Activated CD8-positive, alpha-beta memory T cell treated with anti-CD3 and anti-CD28 coated beads for 48 hours (primary cell): ENCODE results near the gene ACOX1.
"Not testable (repeated sequence)": the region's sequence is repeated elsewhere in the genome, so short reads cannot be mapped to it uniquely, and the experiment has no call there.

Experiments
- DNase-seq, 3 experiments: peaks; one replicate each; pipeline ENCODE4 v3.0.0-alpha.2; 2020; ENCODE audit warnings: low read depth in 2 of 3, low spot score in 2 of 3

The ACOX1 gene

GRCh38 chr17:75981019-75981615, 2.2 kb upstream of the ACOX1 start:
- DNase-seq: no peak

GRCh38 chr17:75980188-75981018, 1.4 kb upstream of the ACOX1 start:
- DNase-seq: no peak

- peak in 1 of 3 experiments; percentile 11 for DNase-seq
These were observed 780 bp upstream of the ACOX1 start for GRCh38 chr17:75979705-75980187.

- no peak for DNase-seq
These were observed 2.7 kb downstream of the ACOX1 start for GRCh38 chr17:75976175-75976848.

GRCh38 chr17:75975757-75976174, 3.2 kb downstream of the ACOX1 start:
- no peak for DNase-seq

GRCh38 chr17:75975187-75975586, 3.8 kb downstream of the ACOX1 start:
- not testable (repeated sequence) for DNase-seq

GRCh38 chr17:75970626-75971025, 8.3 kb downstream of the ACOX1 start:
- no peak for DNase-seq

- DNase-seq: no peak
These were observed 8.9 kb downstream of the ACOX1 start for GRCh38 chr17:75970011-75970523.

- DNase-seq: not testable (repeated sequence)
These were observed 9.9 kb downstream of the ACOX1 start for GRCh38 chr17:75969044-75969443.

- DNase-seq: no peak
These were observed 13.5 kb downstream of the ACOX1 start for GRCh38 chr17:75965468-75965867.

- DNase-seq: no peak
These were observed 19.0 kb downstream of the ACOX1 start for GRCh38 chr17:75959839-75960511.

- DNase-seq: no peak
These were observed 19.7 kb downstream of the ACOX1 start for GRCh38 chr17:75959051-75959838.

GRCh38 chr17:75950855-75951554, 28.0 kb downstream of the ACOX1 start:
- no peak for DNase-seq

GRCh38 chr17:75950421-75950820, 28.5 kb downstream of the ACOX1 start:
- DNase-seq: no peak

GRCh38 chr17:75945211-75945610, 33.8 kb downstream of the ACOX1 start:
- DNase-seq: no peak

- no peak for DNase-seq
These were observed 35.5 kb downstream of the ACOX1 start for GRCh38 chr17:75943491-75943890.

GRCh38 chr17:75942473-75942872, 36.5 kb downstream of the ACOX1 start:
- no peak for DNase-seq

GRCh38 chr17:75941442-75941819, 37.5 kb downstream of the ACOX1 start:
- DNase-seq: no peak

GRCh38 chr17:75940727-75941441, 38.1 kb downstream of the ACOX1 start, which contains the start of gene FBF1:
Gene FBF1 (minus strand): TSS chr17:75941042. CDS start chr17:75938149, 2,893 bp downstream.
- peak; percentile 73 to 81 (median 79) for DNase-seq
